Neural cell (in vitro differentiated cells): ENCODE results near the gene ESR1. TPM values are rescaled to one million over a fixed set of nuclear protein-coding genes. Genes with fewer than 3 reads are reported as not detected.

Experiments
- H2AFZ ChIP-seq: fragments of 200-600, 300-800 bp; sonication (generic), shearing (Covaris generic); 2 replicates; pipeline ENCODE4 v1.6.0; 2014; ENCODE audit warnings: low read depth, mild to moderate bottlenecking, antibody characterized with exemption, low read length, moderate library complexity
- H3F3A ChIP-seq: fragments of 200-600 bp; shearing (Covaris generic); 2 replicates; pipeline ENCODE4 v1.6.1; 2016; ENCODE audit warnings: mild to moderate bottlenecking, moderate library complexity, mixed read lengths, antibody characterized with exemption, low read length; ENCODE audit not compliant: insufficient read depth, poor library complexity, severe bottlenecking
- H3K27ac ChIP-seq: fragments of 200-600, 300-800 bp; sonication (generic), shearing (Covaris generic); 2 replicates; pipeline ENCODE4 v1.5.1; 2014; ENCODE audit warnings: mild to moderate bottlenecking, low read length, moderate library complexity
- H3K27me3 ChIP-seq: fragments of 300-800, 200-600 bp; sonication (generic), shearing (Covaris generic); 2 replicates; pipeline ENCODE4 v1.6.0; 2014; ENCODE audit warnings: mild to moderate bottlenecking, low read depth, low read length, moderate library complexity; ENCODE audit not compliant: insufficient read depth
- H3K36me3 ChIP-seq: fragments of 300-800, 200-600 bp; sonication (generic), shearing (Covaris generic); 2 replicates; pipeline ENCODE4 v1.5.1; 2014; ENCODE audit warnings: mild to moderate bottlenecking, antibody characterized with exemption, low read length, moderate library complexity; ENCODE audit not compliant: insufficient read depth
- H3K4me2 ChIP-seq: fragments of 300-800, 200-600 bp; sonication (generic), shearing (Covaris generic); 2 replicates; pipeline ENCODE4 v1.6.0; 2014; ENCODE audit warnings: mild to moderate bottlenecking, low read length
- H3K4me3 ChIP-seq: fragments of 300-800, 200-600 bp; sonication (generic), shearing (Covaris generic); 2 replicates; pipeline ENCODE4 v1.5.1; 2014; ENCODE audit warnings: mild to moderate bottlenecking, low read length, moderate library complexity
- H3K79me2 ChIP-seq: fragments of 200-600 bp; shearing (Covaris generic); replicated peaks from 2 replicates; pipeline ENCODE4 v1.6.0; 2014; ENCODE audit warnings: mild to moderate bottlenecking, low read length, moderate library complexity; ENCODE audit not compliant: insufficient read depth
- H3K9ac ChIP-seq: fragments of 300-800, 200-600 bp; sonication (generic), shearing (Covaris generic); 2 replicates; pipeline ENCODE4 v1.6.1; 2016; ENCODE audit warnings: mild to moderate bottlenecking, low read length, mixed read lengths
- H3K9me2 ChIP-seq: fragments of 200-600 bp; shearing (Covaris generic); 2 replicates; pipeline ENCODE4 v1.6.1; 2016; ENCODE audit warnings: mild to moderate bottlenecking, low read length, mixed read lengths; ENCODE audit not compliant: insufficient read depth
- H3K9me3 ChIP-seq: fragments of 200-600, 300-800 bp; sonication (generic), shearing (Covaris generic); 2 replicates; pipeline ENCODE4 v1.6.1; 2016; ENCODE audit warnings: mild to moderate bottlenecking, mixed run types, low read length, moderate library complexity, mixed read lengths
- H4K20me1 ChIP-seq: fragments of 200-600 bp; shearing (Covaris generic); 2 replicates; pipeline ENCODE4 v1.6.1; 2016; ENCODE audit warnings: mild to moderate bottlenecking, mixed run types; ENCODE audit not compliant: insufficient read depth
- EP300 ChIP-seq: fragments of 450-650 bp; conservative IDR thresholded peaks from 2 replicates; pipeline ENCODE4 v1.6.1; 2014; ENCODE audit warnings: antibody characterized with exemption, mild to moderate bottlenecking, moderate library complexity; ENCODE audit not compliant: poor library complexity, severe bottlenecking
- EZH2 ChIP-seq: fragments of 200-600, 300-800 bp; shearing (Covaris generic), sonication (generic); IDR thresholded peaks from 2 replicates; pipeline ENCODE4 v1.6.1; 2014; ENCODE audit warnings: antibody characterized with exemption, low read length, borderline replicate concordance, mild to moderate bottlenecking; ENCODE audit not compliant: insufficient read depth, poor library complexity, severe bottlenecking
- MXI1 ChIP-seq: fragments of 450-650 bp; conservative IDR thresholded peaks from 2 replicates; pipeline ENCODE4 v1.6.1; 2014; ENCODE audit warnings: antibody characterized with exemption, mild to moderate bottlenecking; ENCODE audit not compliant: poor library complexity, severe bottlenecking
- POLR2AphosphoS5 ChIP-seq: IDR thresholded peaks from 2 replicates; pipeline ENCODE4 v1.6.1; 2012
- RAD21 ChIP-seq: fragments of 450-650 bp; conservative IDR thresholded peaks from 2 replicates; pipeline ENCODE4 v1.6.1; 2014; ENCODE audit warnings: antibody characterized with exemption, mild to moderate bottlenecking, moderate library complexity
- SMC3 ChIP-seq: fragments of 450-650 bp; conservative IDR thresholded peaks from 2 replicates; pipeline ENCODE4 v1.6.1; 2014; ENCODE audit warnings: antibody characterized with exemption, mild to moderate bottlenecking, moderate library complexity; ENCODE audit not compliant: poor library complexity
- TAF1 ChIP-seq: IDR thresholded peaks from 2 replicates; pipeline ENCODE4 v1.6.1; 2012; ENCODE audit warnings: low read depth
- polyA plus RNA-seq: library from polyadenylated mRNA; depleted of rRNA; stranded (reverse); fragments of >200 nt; gene quantifications from 2 replicates; pipeline ENCODE4 v1.2.3, GENCODE V29; 2014
- TF ChIP-seq, protein P1 (sequence below): IDR thresholded peaks from 2 replicates; pipeline ENCODE4 v1.6.1; 2012; ENCODE audit warnings: borderline replicate concordance
- TF ChIP-seq, protein P2 (sequence below): fragments of 450-650 bp; IDR thresholded peaks from 2 replicates; pipeline ENCODE4 v1.5.1; 2014; ENCODE audit warnings: antibody characterized with exemption, mild to moderate bottlenecking, moderate library complexity; ENCODE audit not compliant: poor library complexity, severe bottlenecking

Gene ESR1
- polyA plus RNA-seq, 1 donor from 2014 or later, result 0.14 TPM

DNA sequence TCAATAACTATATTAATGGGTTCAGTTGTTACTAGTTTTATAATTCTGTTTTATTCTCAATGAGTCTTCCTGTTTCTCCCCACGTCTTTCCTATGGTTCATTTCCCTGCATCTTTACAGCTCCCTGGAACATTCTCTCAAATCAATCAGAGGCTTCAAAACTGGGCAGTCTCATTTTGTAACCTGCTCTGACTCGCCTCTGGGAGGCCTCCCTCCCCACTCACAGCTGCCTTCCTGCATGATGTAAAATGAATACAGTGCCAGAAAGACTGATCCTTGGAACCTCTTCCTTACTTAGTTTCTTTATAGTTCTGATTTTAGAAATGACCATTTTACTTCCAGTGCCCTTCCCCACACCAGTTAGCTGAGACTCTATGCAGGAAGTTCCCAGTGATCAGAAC, 103.9 kb downstream of the ESR1 start:
- Histone ChIP-seq H3K27me3 (no peaks in the 10 kb centered on the region), H3K9me2 (no peaks in the 10 kb centered on the region), H3K36me3 (no peaks in the 10 kb centered on the region), H3K4me2 (no peak overlapping the region), H3K9ac (no peak overlapping the region), H3K4me3 (no peak overlapping the region), H3F3A (no peaks in the 10 kb centered on the region), H3K9me3 (no peaks in the 10 kb centered on the region), H3K79me2 (no peaks in the 10 kb centered on the region), H4K20me1 (no peaks in the 10 kb centered on the region), H2AFZ (no peak overlapping the region), H3K27ac (no peak overlapping the region)
- TF ChIP-seq EP300, result no peak
- TF ChIP-seq SMC3, result no peak
- no peak for TF ChIP-seq MXI1
- TF ChIP-seq EZH2, result no peak
- TF ChIP-seq, protein P1, sequence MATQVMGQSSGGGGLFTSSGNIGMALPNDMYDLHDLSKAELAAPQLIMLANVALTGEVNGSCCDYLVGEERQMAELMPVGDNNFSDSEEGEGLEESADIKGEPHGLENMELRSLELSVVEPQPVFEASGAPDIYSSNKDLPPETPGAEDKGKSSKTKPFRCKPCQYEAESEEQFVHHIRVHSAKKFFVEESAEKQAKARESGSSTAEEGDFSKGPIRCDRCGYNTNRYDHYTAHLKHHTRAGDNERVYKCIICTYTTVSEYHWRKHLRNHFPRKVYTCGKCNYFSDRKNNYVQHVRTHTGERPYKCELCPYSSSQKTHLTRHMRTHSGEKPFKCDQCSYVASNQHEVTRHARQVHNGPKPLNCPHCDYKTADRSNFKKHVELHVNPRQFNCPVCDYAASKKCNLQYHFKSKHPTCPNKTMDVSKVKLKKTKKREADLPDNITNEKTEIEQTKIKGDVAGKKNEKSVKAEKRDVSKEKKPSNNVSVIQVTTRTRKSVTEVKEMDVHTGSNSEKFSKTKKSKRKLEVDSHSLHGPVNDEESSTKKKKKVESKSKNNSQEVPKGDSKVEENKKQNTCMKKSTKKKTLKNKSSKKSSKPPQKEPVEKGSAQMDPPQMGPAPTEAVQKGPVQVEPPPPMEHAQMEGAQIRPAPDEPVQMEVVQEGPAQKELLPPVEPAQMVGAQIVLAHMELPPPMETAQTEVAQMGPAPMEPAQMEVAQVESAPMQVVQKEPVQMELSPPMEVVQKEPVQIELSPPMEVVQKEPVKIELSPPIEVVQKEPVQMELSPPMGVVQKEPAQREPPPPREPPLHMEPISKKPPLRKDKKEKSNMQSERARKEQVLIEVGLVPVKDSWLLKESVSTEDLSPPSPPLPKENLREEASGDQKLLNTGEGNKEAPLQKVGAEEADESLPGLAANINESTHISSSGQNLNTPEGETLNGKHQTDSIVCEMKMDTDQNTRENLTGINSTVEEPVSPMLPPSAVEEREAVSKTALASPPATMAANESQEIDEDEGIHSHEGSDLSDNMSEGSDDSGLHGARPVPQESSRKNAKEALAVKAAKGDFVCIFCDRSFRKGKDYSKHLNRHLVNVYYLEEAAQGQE, result no peak
- TF ChIP-seq POLR2AphosphoS5, result no peak
- no peak for TF ChIP-seq RAD21
- TF ChIP-seq TAF1, result no peak
- TF ChIP-seq, protein P2, sequence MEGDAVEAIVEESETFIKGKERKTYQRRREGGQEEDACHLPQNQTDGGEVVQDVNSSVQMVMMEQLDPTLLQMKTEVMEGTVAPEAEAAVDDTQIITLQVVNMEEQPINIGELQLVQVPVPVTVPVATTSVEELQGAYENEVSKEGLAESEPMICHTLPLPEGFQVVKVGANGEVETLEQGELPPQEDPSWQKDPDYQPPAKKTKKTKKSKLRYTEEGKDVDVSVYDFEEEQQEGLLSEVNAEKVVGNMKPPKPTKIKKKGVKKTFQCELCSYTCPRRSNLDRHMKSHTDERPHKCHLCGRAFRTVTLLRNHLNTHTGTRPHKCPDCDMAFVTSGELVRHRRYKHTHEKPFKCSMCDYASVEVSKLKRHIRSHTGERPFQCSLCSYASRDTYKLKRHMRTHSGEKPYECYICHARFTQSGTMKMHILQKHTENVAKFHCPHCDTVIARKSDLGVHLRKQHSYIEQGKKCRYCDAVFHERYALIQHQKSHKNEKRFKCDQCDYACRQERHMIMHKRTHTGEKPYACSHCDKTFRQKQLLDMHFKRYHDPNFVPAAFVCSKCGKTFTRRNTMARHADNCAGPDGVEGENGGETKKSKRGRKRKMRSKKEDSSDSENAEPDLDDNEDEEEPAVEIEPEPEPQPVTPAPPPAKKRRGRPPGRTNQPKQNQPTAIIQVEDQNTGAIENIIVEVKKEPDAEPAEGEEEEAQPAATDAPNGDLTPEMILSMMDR, result no peak

DNA sequence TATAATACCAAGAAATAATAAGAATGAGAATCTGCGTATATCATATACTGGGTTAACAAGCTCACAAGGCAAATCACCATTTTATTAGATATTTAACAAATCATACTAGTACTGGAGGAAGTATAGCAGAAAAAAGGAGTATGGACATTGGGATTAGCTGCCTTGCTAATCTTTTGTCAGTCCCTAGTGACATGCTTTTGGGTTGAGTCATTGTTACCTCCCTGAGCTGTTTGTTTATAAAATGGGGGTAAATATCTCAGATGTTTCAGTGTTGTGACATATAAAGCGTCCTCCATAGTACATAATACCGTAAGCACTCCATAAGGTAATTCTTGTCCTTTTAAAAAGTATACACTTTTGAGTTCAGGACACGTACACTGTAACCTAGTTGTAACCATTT, 107.0 kb downstream of the ESR1 start:
- no peaks in the 10 kb centered on the region for H3K9me3 ChIP-seq
- TF ChIP-seq SMC3 (no peak), TAF1 (no peak), EZH2 (no peak), RAD21 (no peak), MXI1 (no peak), POLR2AphosphoS5 (no peak)
- TF ChIP-seq, protein P2, result no peak
- H3K9ac ChIP-seq, result no peak overlapping the region
- no peaks in the 10 kb centered on the region for H3K79me2 ChIP-seq
- no peak overlapping the region for H3K27ac ChIP-seq
- no peak overlapping the region for H2AFZ ChIP-seq
- no peaks in the 10 kb centered on the region for H3K27me3 ChIP-seq
- H3K4me3 ChIP-seq, result no peak overlapping the region
- no peaks in the 10 kb centered on the region for H3K9me2 ChIP-seq
- H4K20me1 ChIP-seq, result no peaks in the 10 kb centered on the region
- no peaks in the 10 kb centered on the region for H3F3A ChIP-seq
- H3K36me3 ChIP-seq, result no peaks in the 10 kb centered on the region
- no peak overlapping the region for H3K4me2 ChIP-seq
